GM12878 (cell line): ENCODE data around the gene PDZD7.
A peak's percentile ranks its signal among the peaks of the same experiment; 100 is the strongest.

Source experiments
- ATF7 ChIP-seq: fragments of 450-650 bp; IDR thresholded peaks from 2 replicates; pipeline ENCODE4 v1.6.1; 2016; ENCODE audit warnings: low read depth, mild to moderate bottlenecking
- CEBPB ChIP-seq, 2 experiments: fragments of 150-350 bp in 1 of 2; IDR thresholded peaks; 2 replicates each; pipeline ENCODE4 v1.6.1; 2012 to 2014; ENCODE audit warnings: low read depth in 2 of 2, low read length in 2 of 2, borderline replicate concordance in 1 of 2, inconsistent platforms in 1 of 2
- CREM ChIP-seq: IDR thresholded peaks from 2 replicates; pipeline ENCODE4 v1.6.1; 2014; ENCODE audit warnings: antibody characterized with exemption, low read depth
- CTCF ChIP-seq, 3 experiments: IDR thresholded peaks in 2 of 3; conservative IDR thresholded peaks in 1 of 3; 2 replicates each; pipeline ENCODE4 v1.5.1; 2011; ENCODE audit warnings: low read depth in 3 of 3, low read length in 3 of 3, mild to moderate bottlenecking in 3 of 3, control low read depth in 2 of 3, moderate library complexity in 2 of 3, inconsistent platforms in 1 of 3, mixed read lengths in 1 of 3; ENCODE audit not compliant: control insufficient read depth in 2 of 3, insufficient read depth in 1 of 3; ENCODE audit errors: extremely low read depth in 1 of 3
- E2F4 ChIP-seq: IDR thresholded peaks from 2 replicates; pipeline ENCODE4 v1.6.1; 2012; ENCODE audit warnings: low read depth, low read length, improper control_type of control experiment
- ELK1 ChIP-seq: IDR thresholded peaks from 2 replicates; pipeline ENCODE4 v1.6.1; 2012; ENCODE audit warnings: low read depth, low read length, improper control_type of control experiment
- ESRRA ChIP-seq: IDR thresholded peaks from 2 replicates; pipeline ENCODE4 v1.6.1; 2012; ENCODE audit warnings: mild to moderate bottlenecking, low read length, improper control_type of control experiment
- JUND ChIP-seq: IDR thresholded peaks from 2 replicates; pipeline ENCODE4 v1.6.1; 2012; ENCODE audit warnings: low read depth, mild to moderate bottlenecking, low read length, improper control_type of control experiment, moderate library complexity
- NKRF ChIP-seq: fragments of 450-650 bp; conservative IDR thresholded peaks from 2 replicates; pipeline ENCODE4 v1.6.1; 2017; ENCODE audit warnings: mild to moderate bottlenecking, moderate library complexity
- NR2C2 ChIP-seq: IDR thresholded peaks from 2 replicates; pipeline ENCODE4 v1.6.1; 2011; ENCODE audit warnings: borderline replicate concordance, low read depth; ENCODE audit not compliant: control insufficient read depth, insufficient read length
- POLR2AphosphoS2 ChIP-seq: IDR thresholded peaks from 2 replicates; pipeline ENCODE4 v1.6.1; 2011; ENCODE audit warnings: low read depth, mild to moderate bottlenecking, low read length, improper control_type of control experiment, moderate library complexity
- SMAD1 ChIP-seq: fragments of 450-650 bp; IDR thresholded peaks from 2 replicates; pipeline ENCODE4 v1.6.1; 2018; ENCODE audit warnings: mild to moderate bottlenecking, low read depth; ENCODE audit not compliant: partially characterized antibody
- TF ChIP-seq, protein P1 (sequence below): IDR thresholded peaks from 2 replicates; pipeline ENCODE4 v1.6.1; 2011; ENCODE audit warnings: borderline replicate concordance, low read depth, mild to moderate bottlenecking, moderate library complexity, mixed read lengths, low read length; ENCODE audit not compliant: insufficient read depth; ENCODE audit errors: extremely low read length
- TF ChIP-seq, protein P2 (sequence below): IDR thresholded peaks from 2 replicates; pipeline ENCODE4 v1.6.1; 2012; ENCODE audit warnings: mild to moderate bottlenecking, low read depth, low read length

DNA sequence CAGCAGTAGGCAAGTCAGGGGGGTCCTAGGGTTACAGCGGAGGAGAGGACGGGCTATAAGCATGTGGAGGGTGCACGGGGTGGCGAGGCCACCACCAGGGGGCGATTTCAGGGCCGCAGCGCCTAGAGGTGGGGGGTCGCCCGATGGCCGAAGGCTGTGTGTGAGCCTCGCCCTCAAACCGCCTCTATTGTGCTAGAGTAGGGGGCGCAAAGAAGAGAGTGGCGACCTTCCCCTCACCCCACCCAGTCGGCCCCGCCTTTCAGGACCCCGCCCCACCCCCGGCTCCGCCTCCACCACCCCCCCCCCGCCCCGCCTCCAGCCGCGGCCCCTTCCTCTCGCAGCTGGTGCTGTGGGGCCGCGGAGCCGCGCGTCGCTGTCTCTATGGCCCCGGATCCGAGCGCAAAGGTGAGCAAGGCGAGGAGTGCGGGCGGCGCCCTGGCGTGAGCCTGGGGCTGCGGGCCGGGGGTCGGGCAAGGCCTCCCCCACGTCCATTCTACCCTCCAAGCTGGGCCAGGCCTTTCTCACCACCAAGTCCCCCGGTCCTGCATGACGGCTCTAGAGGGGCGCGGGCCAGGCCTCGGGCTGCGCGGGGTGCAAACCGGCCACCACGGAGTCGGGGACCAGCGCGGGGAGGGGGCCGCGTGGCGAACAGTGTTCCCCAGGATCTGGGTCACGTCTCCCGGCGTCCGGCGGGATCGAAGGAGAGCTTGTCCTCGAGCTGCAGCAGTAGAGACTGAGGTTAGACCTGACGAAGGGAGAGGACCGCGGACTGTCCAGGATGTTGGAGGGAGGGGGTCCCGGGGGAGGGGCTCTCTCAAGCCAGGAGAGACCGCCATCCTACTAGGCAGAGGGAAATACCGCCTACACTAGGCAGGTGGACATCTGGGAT, 61.5 kb downstream of the PDZD7 start, which contains the start of gene SEMA4G:
- TF ChIP-seq JUND (no peak), ATF7 (no peak), NR2C2 (no peak), ESRRA (no peak), NKRF (no peak), CEBPB (IDR thresholded peaks at IDR 0.05; ENCODE audit: borderline replicate concordance in 1 of 2, low read depth in 2 of 2, low read length in 2 of 2) (no peak), POLR2AphosphoS2 (no peak), ELK1 (no peak), SMAD1 (no peak), E2F4 (no peak), CREM (no peak), CTCF (IDR thresholded peaks at IDR 0.05 in 2 of 3, conservative IDR thresholded peaks at IDR 0.05 in 1 of 3; ENCODE audit: control insufficient read depth in 2 of 3, extremely low read depth in 1 of 3, insufficient read depth in 1 of 3, low read depth in 3 of 3, low read length in 3 of 3) (peak; percentile 54 to 82 (median 64))
- TF ChIP-seq, protein P1, sequence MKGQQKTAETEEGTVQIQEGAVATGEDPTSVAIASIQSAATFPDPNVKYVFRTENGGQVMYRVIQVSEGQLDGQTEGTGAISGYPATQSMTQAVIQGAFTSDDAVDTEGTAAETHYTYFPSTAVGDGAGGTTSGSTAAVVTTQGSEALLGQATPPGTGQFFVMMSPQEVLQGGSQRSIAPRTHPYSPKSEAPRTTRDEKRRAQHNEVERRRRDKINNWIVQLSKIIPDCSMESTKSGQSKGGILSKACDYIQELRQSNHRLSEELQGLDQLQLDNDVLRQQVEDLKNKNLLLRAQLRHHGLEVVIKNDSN = no peak
- TF ChIP-seq, protein P2, sequence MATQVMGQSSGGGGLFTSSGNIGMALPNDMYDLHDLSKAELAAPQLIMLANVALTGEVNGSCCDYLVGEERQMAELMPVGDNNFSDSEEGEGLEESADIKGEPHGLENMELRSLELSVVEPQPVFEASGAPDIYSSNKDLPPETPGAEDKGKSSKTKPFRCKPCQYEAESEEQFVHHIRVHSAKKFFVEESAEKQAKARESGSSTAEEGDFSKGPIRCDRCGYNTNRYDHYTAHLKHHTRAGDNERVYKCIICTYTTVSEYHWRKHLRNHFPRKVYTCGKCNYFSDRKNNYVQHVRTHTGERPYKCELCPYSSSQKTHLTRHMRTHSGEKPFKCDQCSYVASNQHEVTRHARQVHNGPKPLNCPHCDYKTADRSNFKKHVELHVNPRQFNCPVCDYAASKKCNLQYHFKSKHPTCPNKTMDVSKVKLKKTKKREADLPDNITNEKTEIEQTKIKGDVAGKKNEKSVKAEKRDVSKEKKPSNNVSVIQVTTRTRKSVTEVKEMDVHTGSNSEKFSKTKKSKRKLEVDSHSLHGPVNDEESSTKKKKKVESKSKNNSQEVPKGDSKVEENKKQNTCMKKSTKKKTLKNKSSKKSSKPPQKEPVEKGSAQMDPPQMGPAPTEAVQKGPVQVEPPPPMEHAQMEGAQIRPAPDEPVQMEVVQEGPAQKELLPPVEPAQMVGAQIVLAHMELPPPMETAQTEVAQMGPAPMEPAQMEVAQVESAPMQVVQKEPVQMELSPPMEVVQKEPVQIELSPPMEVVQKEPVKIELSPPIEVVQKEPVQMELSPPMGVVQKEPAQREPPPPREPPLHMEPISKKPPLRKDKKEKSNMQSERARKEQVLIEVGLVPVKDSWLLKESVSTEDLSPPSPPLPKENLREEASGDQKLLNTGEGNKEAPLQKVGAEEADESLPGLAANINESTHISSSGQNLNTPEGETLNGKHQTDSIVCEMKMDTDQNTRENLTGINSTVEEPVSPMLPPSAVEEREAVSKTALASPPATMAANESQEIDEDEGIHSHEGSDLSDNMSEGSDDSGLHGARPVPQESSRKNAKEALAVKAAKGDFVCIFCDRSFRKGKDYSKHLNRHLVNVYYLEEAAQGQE = no peak
